Upper lobe of left lung (tissue), 6 donors: ENCODE results near the gene NDUFC1. TPM values are rescaled to one million over a fixed set of nuclear protein-coding genes. Genes with fewer than 3 reads are reported as not detected.

Experiments used
- ATAC-seq, 2 donors: fragments of 200-7000 bp; cut with Tn5 transposase; one replicate each; pipeline ENCODE4 v1.9.1; 2022; ENCODE audit warnings: mild to moderate bottlenecking in 2 of 2, moderate library complexity in 2 of 2; ENCODE audit not compliant: low FRiP score in 2 of 2
- DNase-seq, 2 donors: peaks; one replicate each; pipeline ENCODE4 v3.0.0-alpha.2; 2019 to 2020
- H3K27ac ChIP-seq, 4 donors: fragments of 200-600 bp; sonication (generic); one replicate each; pipeline ENCODE4 v1.5.1; 2016 to 2019
- H3K27me3 ChIP-seq, 4 donors: fragments of 200-600 bp; sonication (generic); one replicate each; pipeline ENCODE4 v1.5.1; 2017 to 2019
- H3K36me3 ChIP-seq, 4 donors: fragments of 200-600 bp; sonication (generic); one replicate each; pipeline ENCODE4 v1.5.1; 2016 to 2019
- H3K4me1 ChIP-seq, 4 donors: fragments of 200-600 bp; sonication (generic); one replicate each; pipeline ENCODE4 v1.5.1; 2018 to 2019
- H3K4me3 ChIP-seq, 4 donors: fragments of 200-600 bp; sonication (generic); one replicate each; pipeline ENCODE4 v1.5.1; 2017 to 2019; ENCODE audit warnings: mild to moderate bottlenecking in 2 of 4, moderate library complexity in 1 of 4
- H3K9me3 ChIP-seq, 4 donors: fragments of 200-600 bp; sonication (generic); one replicate each; pipeline ENCODE4 v1.5.1; 2018 to 2019
- CTCF ChIP-seq, 6 experiments: fragments of 450-650 bp in 4 of 6; fragments of 200-600 bp in 2 of 6; sonication (generic) in 2 of 6; IDR thresholded peaks; one replicate each; pipeline ENCODE4 v1.5.1; 2016 to 2019; ENCODE audit warnings: antibody characterized with exemption in 6 of 6
- EP300 ChIP-seq, 4 donors: sonication (generic); formaldehyde crosslinking; IDR thresholded peaks; one replicate each; pipeline ENCODE4 v1.5.1; 2017; ENCODE audit warnings: antibody characterized with exemption in 4 of 4, control low read depth in 2 of 4
- POLR2A ChIP-seq, 4 donors: fragments of 450-650 bp; IDR thresholded peaks; one replicate each; pipeline ENCODE4 v1.5.1; 2016 to 2017; ENCODE audit warnings: antibody characterized with exemption in 4 of 4, mild to moderate bottlenecking in 2 of 4
- POLR2AphosphoS5 ChIP-seq, 2 donors: sonication (generic); formaldehyde crosslinking; IDR thresholded peaks; one replicate each; pipeline ENCODE4 v1.5.1; 2017; ENCODE audit warnings: antibody characterized with exemption in 2 of 2
- WGBS, 2 donors: methylation state at CpG; one replicate each; pipeline ENCODE4 v1.1.5; 2017 to 2018; 5-methylcytosine and 5-hydroxymethylcytosine counted together
- total RNA-seq, 6 donors: library from RNA; depleted of rRNA in 4 of 6; stranded (reverse); fragments of >200 nt in 4 of 6; gene quantifications; one replicate each; pipeline versions ENCODE4 v1.1.0 to v1.2.1, GENCODE V29; 2016 to 2021
- donor health status: DM: no; HTN: no; CAD: no; lungs with moderate emphysema.
- donor health status: DM: no; HTN: yes; CAD: no; lungs with severe emphysema.

NDUFC1 gene
- total RNA-seq, 6 donors from 2014 or later = 17.9 to 49.2 (median 34.6) TPM

- WGBS, 2 donors = 83 to 95% methylated on average over 3 of the region's 3 CpGs
Observed at GRCh38 chr4:139312552-139313332, 10.5 kb upstream of the NDUFC1 start.

DNA sequence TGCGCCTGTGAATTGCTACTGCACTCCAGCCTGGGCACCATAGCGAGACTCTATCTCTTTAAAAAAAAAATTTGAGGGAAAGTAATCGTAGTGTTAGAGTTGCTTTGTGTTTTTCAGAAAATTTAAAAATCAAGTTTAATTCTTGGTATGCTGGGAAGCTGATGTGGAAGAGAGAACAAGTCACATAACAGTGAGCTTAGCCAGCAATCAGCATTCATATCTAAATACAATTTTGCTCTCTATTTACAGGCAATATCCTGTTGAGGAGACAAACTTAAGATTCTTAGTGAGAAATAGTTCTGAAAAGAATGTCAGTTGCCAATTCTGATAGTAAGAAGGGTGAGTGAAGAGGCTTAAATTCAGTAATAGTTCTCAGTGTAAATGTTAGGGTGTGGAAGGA, 9.6 kb upstream of the NDUFC1 start:
- no peaks in the 10 kb centered on the region for H3K36me3 ChIP-seq
- ATAC-seq (no peak), DNase-seq (no peak)
- H3K4me3 ChIP-seq = no peak overlapping the region
- H3K9me3 ChIP-seq = no peaks in the 10 kb centered on the region
- 64 to 70% methylated on average over 3 of the region's 3 CpGs for WGBS, 2 donors
- H3K4me1 ChIP-seq = peaks cover 29 to 43% (median 35%) of the 10 kb centered on the region in 4 donors
- no peak overlapping the region for H3K27ac ChIP-seq
- TF ChIP-seq POLR2AphosphoS5 (IDR thresholded peaks at IDR 0.05) (no peak), EP300 (IDR thresholded peaks at IDR 0.05) (no peak), POLR2A (IDR thresholded peaks at IDR 0.05) (no peak), CTCF (IDR thresholded peaks at IDR 0.05) (no peak)
- H3K27me3 ChIP-seq = no peaks in the 10 kb centered on the region

More at GRCh38 chr4:139312552-139313332, 10.5 kb upstream of the NDUFC1 start:
- no peak overlapping the region for H3K4me3 ChIP-seq
- no peaks in the 10 kb centered on the region for H3K36me3 ChIP-seq
- H3K27ac ChIP-seq = peak overlapping the region in 1 of 4 donors; percentile 45
- ATAC-seq (peak in 1 of 2 donors; percentile 48), DNase-seq (no peak)
- peaks cover 29 to 41% (median 35%) of the 10 kb centered on the region in 4 donors for H3K4me1 ChIP-seq
- no peaks in the 10 kb centered on the region for H3K9me3 ChIP-seq
- TF ChIP-seq CTCF (IDR thresholded peaks at IDR 0.05) = no peak
- no peak for TF ChIP-seq POLR2AphosphoS5 (IDR thresholded peaks at IDR 0.05)
- TF ChIP-seq EP300 (IDR thresholded peaks at IDR 0.05) = no peak
- TF ChIP-seq POLR2A (IDR thresholded peaks at IDR 0.05) = no peak
- H3K27me3 ChIP-seq = no peaks in the 10 kb centered on the region

DNA sequence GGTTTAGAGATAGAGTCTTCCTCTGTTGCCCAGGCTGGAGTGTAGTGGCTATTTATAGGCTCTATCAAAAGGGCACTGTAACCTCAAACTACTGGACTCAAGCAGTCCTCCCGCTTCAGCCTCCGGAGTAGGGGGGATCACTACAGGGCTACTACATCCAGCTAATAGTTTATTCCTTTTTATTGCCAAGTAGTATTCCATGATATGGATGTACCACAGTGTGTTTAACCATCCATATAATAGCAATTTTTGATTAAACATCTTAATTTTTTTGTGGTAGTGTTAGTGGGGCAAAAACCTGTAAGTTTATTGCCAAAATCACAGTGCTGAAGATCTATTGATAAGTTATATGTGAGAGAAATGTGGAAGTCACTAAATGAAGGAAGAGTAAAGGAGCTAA, 2.6 kb upstream of the NDUFC1 start:
- peaks cover 19 to 35% (median 28%) of the 10 kb centered on the region in 4 donors for H3K4me1 ChIP-seq
- H3K4me3 ChIP-seq = no peak overlapping the region
- peaks cover 0 to 13% (median 0%) of the 10 kb centered on the region in 4 donors for H3K36me3 ChIP-seq
- DNase-seq (no peak), ATAC-seq (no peak)
- H3K9me3 ChIP-seq = no peaks in the 10 kb centered on the region
- TF ChIP-seq CTCF (IDR thresholded peaks at IDR 0.05) (no peak), EP300 (IDR thresholded peaks at IDR 0.05) (no peak), POLR2AphosphoS5 (IDR thresholded peaks at IDR 0.05) (no peak), POLR2A (IDR thresholded peaks at IDR 0.05) (no peak)
- no peak overlapping the region for H3K27ac ChIP-seq
- H3K27me3 ChIP-seq = no peaks in the 10 kb centered on the region
- 98 to 100% methylated on average over 2 of the region's 2 CpGs for WGBS, 2 donors

- Histone ChIP-seq H3K4me1 (peaks cover 24 to 40% (median 31%) of the 10 kb centered on the region in 4 donors), H3K9me3 (no peaks in the 10 kb centered on the region), H3K36me3 (peaks cover 0 to 13% (median 0%) of the 10 kb centered on the region in 4 donors), H3K4me3 (peak within 1 kb of the TSS; percentile 75 to 99 (median 84)), H3K27ac (peak within 1 kb of the TSS; percentile 88 to 98 (median 95)), H3K27me3 (no peaks in the 10 kb centered on the region)
- DNase-seq (peak; percentile 97 to 99), ATAC-seq (peak; percentile 98 to 99)
- WGBS, 2 donors = 0 to 1% methylated on average over 47 to 59 of the region's 61 CpGs
- TF ChIP-seq POLR2A (IDR thresholded peaks at IDR 0.05) (peak in 3 of 4 donors; percentile 59 to 90 (median 83)), POLR2AphosphoS5 (IDR thresholded peaks at IDR 0.05) (peak; percentile 88 to 93), EP300 (IDR thresholded peaks at IDR 0.05) (no peak), CTCF (IDR thresholded peaks at IDR 0.05) (peak in 2 of 6 experiments; percentile 27 to 38)
Observed at GRCh38 chr4:139301113-139301820, 1.0 kb downstream of the NDUFC1 start, which contains the start of gene NAA15. TSS of gene NAA15 (plus strand) at chr4:139301505. CDS start at chr4:139301778, 273 bp downstream.
